PC-9 (cell line): ENCODE measurements around the gene DRD3.

Experiments used
- EZH2 ChIP-seq: fragments of 200-600 bp; sonication (generic); IDR thresholded peaks from 2 replicates; pipeline ENCODE4 v1.8.0; 2017; ENCODE audit warnings: antibody characterized with exemption, low read depth
- TF ChIP-seq, protein P1 (sequence below): fragments of 200-600 bp; sonication (generic); conservative IDR thresholded peaks from 2 replicates; pipeline ENCODE4 v1.6.1; 2017; ENCODE audit warnings: mixed run types, antibody characterized with exemption, mild to moderate bottlenecking, moderate library complexity

GRCh38 chr3:114176487-114176886 lies 2.4 kb downstream of the DRD3 start:
- TF ChIP-seq, protein P1, sequence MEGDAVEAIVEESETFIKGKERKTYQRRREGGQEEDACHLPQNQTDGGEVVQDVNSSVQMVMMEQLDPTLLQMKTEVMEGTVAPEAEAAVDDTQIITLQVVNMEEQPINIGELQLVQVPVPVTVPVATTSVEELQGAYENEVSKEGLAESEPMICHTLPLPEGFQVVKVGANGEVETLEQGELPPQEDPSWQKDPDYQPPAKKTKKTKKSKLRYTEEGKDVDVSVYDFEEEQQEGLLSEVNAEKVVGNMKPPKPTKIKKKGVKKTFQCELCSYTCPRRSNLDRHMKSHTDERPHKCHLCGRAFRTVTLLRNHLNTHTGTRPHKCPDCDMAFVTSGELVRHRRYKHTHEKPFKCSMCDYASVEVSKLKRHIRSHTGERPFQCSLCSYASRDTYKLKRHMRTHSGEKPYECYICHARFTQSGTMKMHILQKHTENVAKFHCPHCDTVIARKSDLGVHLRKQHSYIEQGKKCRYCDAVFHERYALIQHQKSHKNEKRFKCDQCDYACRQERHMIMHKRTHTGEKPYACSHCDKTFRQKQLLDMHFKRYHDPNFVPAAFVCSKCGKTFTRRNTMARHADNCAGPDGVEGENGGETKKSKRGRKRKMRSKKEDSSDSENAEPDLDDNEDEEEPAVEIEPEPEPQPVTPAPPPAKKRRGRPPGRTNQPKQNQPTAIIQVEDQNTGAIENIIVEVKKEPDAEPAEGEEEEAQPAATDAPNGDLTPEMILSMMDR, result no peak
- TF ChIP-seq EZH2, result no peak
